Activated naive CD4-positive, alpha-beta T cell treated with anti-CD3 and anti-CD28 coated beads, Interleukin-2, amount 50 U/mL, for 16 hours (primary cell): ENCODE data around the gene DND1.
"Not testable (repeated sequence)": the region's sequence is repeated elsewhere in the genome, so short reads cannot be mapped to it uniquely, and the experiment has no call there.

Source experiments
- DNase-seq: peaks from one replicate; pipeline ENCODE4 v3.0.0-alpha.2; 2020

The DND1 gene

GRCh38 chr5:140673187-140673976, at the start of gene DND1:
TSS of gene DND1 (minus strand) at chr5:140673576. CDS start at chr5:140673542, 34 bp downstream.
- DNase-seq: no peak

GRCh38 chr5:140721395-140721794, 48.0 kb upstream of the DND1 start:
- not testable (repeated sequence) for DNase-seq

GRCh38 chr5:140720738-140721137, 47.4 kb upstream of the DND1 start:
- not testable (repeated sequence) for DNase-seq

- DNase-seq: no peak
Observed at GRCh38 chr5:140718266-140718592, 44.9 kb upstream of the DND1 start.

- not testable (repeated sequence) for DNase-seq
Observed at GRCh38 chr5:140716238-140716637, 42.9 kb upstream of the DND1 start.

GRCh38 chr5:140713562-140714094, 40.3 kb upstream of the DND1 start:
- DNase-seq: no peak

- no peak for DNase-seq
Observed at GRCh38 chr5:140711794-140712193, 38.4 kb upstream of the DND1 start.

- peak; percentile 78 for DNase-seq
Observed at GRCh38 chr5:140710899-140711552, 37.6 kb upstream of the DND1 start.

- DNase-seq: not testable (repeated sequence)
Observed at GRCh38 chr5:140708787-140709186, 35.4 kb upstream of the DND1 start.

GRCh38 chr5:140707812-140708211, 34.4 kb upstream of the DND1 start:
- no peak for DNase-seq

GRCh38 chr5:140700177-140701144, 27.1 kb upstream of the DND1 start, which contains the start of gene ZMAT2:
TSS of gene ZMAT2 (plus strand) at chr5:140700447. CDS start at chr5:140700461, 14 bp downstream.
- DNase-seq: peak; percentile 93

GRCh38 chr5:140696891-140697492, 23.6 kb upstream of the DND1 start:
- DNase-seq: no peak

- DNase-seq: no peak
Observed at GRCh38 chr5:140694276-140694675, 20.9 kb upstream of the DND1 start.

- peak; percentile 84 for DNase-seq
Observed at GRCh38 chr5:140690941-140691924, 17.9 kb upstream of the DND1 start, which contains the start of the genes HARS1 and HARS2. TSS of gene HARS1 (minus strand) at chr5:140691370. CDS start at chr5:140691304, 66 bp downstream. TSS of gene HARS2 (plus strand) at chr5:140691455. CDS start at chr5:140691649, 194 bp downstream.

- no peak for DNase-seq
Observed at GRCh38 chr5:140690376-140690932, 17.1 kb upstream of the DND1 start.

- no peak for DNase-seq
Observed at GRCh38 chr5:140678993-140679392, 5.6 kb upstream of the DND1 start.

- no peak for DNase-seq
Observed at GRCh38 chr5:140677947-140678346, 4.6 kb upstream of the DND1 start.

- DNase-seq: no peak
Observed at GRCh38 chr5:140674629-140675028, 1.3 kb upstream of the DND1 start.

- DNase-seq: no peak
Observed at GRCh38 chr5:140674211-140674610, 835 bp upstream of the DND1 start.

GRCh38 chr5:140672455-140673186, 755 bp downstream of the DND1 start:
- DNase-seq: no peak
